Cardiac septum (tissue), 1 donor: ENCODE results near the gene CLDN14. TPM values are rescaled to one million over a fixed set of nuclear protein-coding genes. Genes with fewer than 3 reads are reported as not detected.

Source experiments
- DNase-seq: peaks from one replicate; pipeline ENCODE4 v3.0.0-alpha.2; 2020; ENCODE audit warnings: low spot score
- intact Hi-C: fragments of 100-400 bp; cut with DNase I; formaldehyde crosslinking; loops from one replicate; pipeline ENCODE4 v1.14.0; 2022
- long read RNA-seq: library from polyadenylated mRNA; unstranded; transcript quantifications from one replicate; pipeline ENCODE4 v2.0.0, GENCODE V29; 2021
- total RNA-seq: library from RNA; stranded (reverse); fragmentation: NEBNext Ultra II Directional; extraction: Animal tissue kit (Norgen Biotek cat#: 25700); gene quantifications from one replicate; pipeline ENCODE4 v1.2.1, GENCODE V29; 2021
- donor health status: DM: no; HTN: no; CAD: no.

The CLDN14 gene
- not detected for total RNA-seq
- long read RNA-seq, result 0 reads

GRCh38 chr21:36479415-36480402 is at the start of gene CLDN14:
CLDN14 (minus strand) TSS chr21:36480122; CDS start chr21:36461695, 18,427 bp downstream.
- DNase-seq, result no peak
- intact Hi-C loops, result no loop called here

- DNase-seq, result no peak
- intact Hi-C loops, result loop anchor here (10.0 kb wide), 1 partner anchor 56 kb away; no protein-coding TSS in a partner anchor
Measured at GRCh38 chr21:36528716-36529115, 48.8 kb upstream of the CLDN14 start.

- DNase-seq, result no peak
- intact Hi-C loops, result loop anchor here (10.0 kb wide), 1 partner anchor 57 kb away; no protein-coding TSS in a partner anchor
Measured at GRCh38 chr21:36527317-36527716, 47.4 kb upstream of the CLDN14 start.

GRCh38 chr21:36526104-36526503 is 46.2 kb upstream of the CLDN14 start:
- no peak for DNase-seq
- intact Hi-C loops, result loop anchor here (10.0 kb wide), 1 partner anchor 59 kb away; no protein-coding TSS in a partner anchor

- DNase-seq, result no peak
- intact Hi-C loops, result loop anchor here (10.0 kb wide), 1 partner anchor 60 kb away; no protein-coding TSS in a partner anchor
Measured at GRCh38 chr21:36524477-36524876, 44.6 kb upstream of the CLDN14 start.

GRCh38 chr21:36522219-36522808 is 42.4 kb upstream of the CLDN14 start:
- intact Hi-C loops, result loop anchor here (10.0 kb wide), 1 partner anchor 62 kb away; no protein-coding TSS in a partner anchor
- DNase-seq, result no peak

GRCh38 chr21:36518883-36519492 is 39.1 kb upstream of the CLDN14 start:
- no peak for DNase-seq
- intact Hi-C loops, result no loop called here

GRCh38 chr21:36517366-36518075 is 37.6 kb upstream of the CLDN14 start:
- DNase-seq, result no peak
- intact Hi-C loops, result no loop called here

- no peak for DNase-seq
- intact Hi-C loops, result no loop called here
Measured at GRCh38 chr21:36516281-36516680, 36.4 kb upstream of the CLDN14 start.

- intact Hi-C loops, result no loop called here
- DNase-seq, result no peak
Measured at GRCh38 chr21:36513430-36513829, 33.5 kb upstream of the CLDN14 start.

GRCh38 chr21:36512971-36513370 is 33.0 kb upstream of the CLDN14 start:
- no peak for DNase-seq
- intact Hi-C loops, result no loop called here

GRCh38 chr21:36511484-36512220 is 31.7 kb upstream of the CLDN14 start:
- intact Hi-C loops, result no loop called here
- DNase-seq, result no peak

GRCh38 chr21:36510911-36511310 is 31.0 kb upstream of the CLDN14 start:
- no peak for DNase-seq
- intact Hi-C loops, result no loop called here

- no peak for DNase-seq
- intact Hi-C loops, result loop anchor here (10.0 kb wide), 1 partner anchor 85 kb away; no protein-coding TSS in a partner anchor
Measured at GRCh38 chr21:36509973-36510664, 30.2 kb upstream of the CLDN14 start.

- intact Hi-C loops, result loop anchor here (10.0 kb wide), 1 partner anchor 84 kb away; no protein-coding TSS in a partner anchor
- no peak for DNase-seq
Measured at GRCh38 chr21:36508948-36509347, 29.0 kb upstream of the CLDN14 start.

- intact Hi-C loops, result loop anchor here (10.0 kb wide), 1 partner anchor 83 kb away; no protein-coding TSS in a partner anchor
- DNase-seq, result no peak
Measured at GRCh38 chr21:36507397-36508018, 27.6 kb upstream of the CLDN14 start.

GRCh38 chr21:36506482-36506881 is 26.6 kb upstream of the CLDN14 start:
- DNase-seq, result no peak
- intact Hi-C loops, result loop anchor here (10.0 kb wide), 1 partner anchor 82 kb away; no protein-coding TSS in a partner anchor
